Left hindlimb (tissue), 1 donor: Measurements from ENCODE around the gene TBR1.
A peak's percentile ranks its signal among the peaks of the same experiment; 100 is the strongest.

Experiments used
- DNase-seq: peaks from one replicate; pipeline ENCODE4 v3.0.0-alpha.2; 2018

TBR1 gene

DNA sequence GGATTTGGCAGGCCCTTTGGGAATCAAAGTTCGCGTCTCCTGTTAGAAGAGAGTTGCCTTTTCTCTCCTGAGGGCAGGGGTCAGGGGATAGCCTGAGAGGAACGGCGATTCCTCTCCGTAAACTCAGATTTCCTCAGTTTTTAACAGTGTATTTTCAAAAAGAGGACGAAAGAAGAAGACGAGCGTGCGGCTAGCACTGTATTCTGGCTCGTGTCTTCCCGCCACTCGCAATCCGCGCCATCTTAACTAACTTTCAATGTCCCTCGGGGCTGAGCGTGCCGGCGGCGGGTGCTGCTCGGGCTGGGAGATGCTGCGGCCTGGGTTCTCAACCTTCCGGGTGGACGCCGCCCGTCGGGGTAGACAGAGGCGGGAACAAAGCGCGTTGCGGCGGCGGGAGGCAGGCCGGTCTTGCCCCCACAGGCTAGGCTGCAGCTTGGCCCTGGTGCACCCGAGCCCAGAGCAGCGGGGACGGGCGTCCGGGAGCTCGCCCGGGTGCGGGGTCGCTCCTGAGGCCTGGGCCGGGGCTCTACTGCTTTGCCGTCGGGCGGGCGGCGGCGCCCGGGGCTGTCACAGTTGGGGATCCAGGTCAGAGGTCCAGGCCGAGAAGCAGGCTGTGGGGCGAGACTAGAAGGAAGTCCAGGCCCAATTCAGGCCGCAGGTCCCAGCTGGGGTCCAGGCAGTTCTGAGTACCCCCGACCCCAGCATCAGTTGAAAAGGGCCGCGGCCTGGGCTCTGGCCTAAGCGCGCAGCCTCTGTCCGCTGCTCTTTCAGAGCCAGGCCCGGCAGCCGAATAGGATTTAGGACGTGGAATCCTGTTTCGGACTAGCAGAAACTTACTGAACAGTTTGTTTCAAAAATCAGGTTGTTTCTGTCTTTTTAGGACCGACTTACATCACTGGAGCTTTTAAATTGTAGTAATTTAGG, 11.8 kb downstream of the TBR1 start:
- DNase-seq, result peak; percentile 38

GRCh38 chr2:161430386-161430785, 14.3 kb downstream of the TBR1 start:
- no peak for DNase-seq

GRCh38 chr2:161432107-161432506, 16.0 kb downstream of the TBR1 start:
- no peak for DNase-seq

- no peak for DNase-seq
These were observed 18.0 kb downstream of the TBR1 start for GRCh38 chr2:161434118-161434517.

- DNase-seq, result no peak
These were observed 20.3 kb downstream of the TBR1 start for GRCh38 chr2:161436411-161436810.

DNA sequence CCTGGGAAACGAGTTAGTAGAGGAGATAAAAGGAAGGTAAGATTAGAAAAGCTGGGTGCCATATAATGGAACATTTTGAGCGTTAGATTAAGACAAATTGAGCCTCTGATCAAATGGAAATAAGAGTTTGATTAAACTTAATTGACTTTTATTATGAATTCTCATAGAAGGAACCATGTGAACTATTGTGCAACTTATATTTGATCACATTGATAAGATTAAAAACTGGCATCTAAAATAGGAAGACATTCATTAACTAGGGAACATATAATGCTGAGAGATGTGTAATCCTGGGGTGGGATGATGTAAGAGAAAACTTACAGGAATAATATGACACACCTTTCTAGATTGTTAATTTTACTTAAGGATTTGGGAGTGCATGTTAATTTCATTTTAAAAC, 22.5 kb downstream of the TBR1 start:
- DNase-seq, result no peak

DNA sequence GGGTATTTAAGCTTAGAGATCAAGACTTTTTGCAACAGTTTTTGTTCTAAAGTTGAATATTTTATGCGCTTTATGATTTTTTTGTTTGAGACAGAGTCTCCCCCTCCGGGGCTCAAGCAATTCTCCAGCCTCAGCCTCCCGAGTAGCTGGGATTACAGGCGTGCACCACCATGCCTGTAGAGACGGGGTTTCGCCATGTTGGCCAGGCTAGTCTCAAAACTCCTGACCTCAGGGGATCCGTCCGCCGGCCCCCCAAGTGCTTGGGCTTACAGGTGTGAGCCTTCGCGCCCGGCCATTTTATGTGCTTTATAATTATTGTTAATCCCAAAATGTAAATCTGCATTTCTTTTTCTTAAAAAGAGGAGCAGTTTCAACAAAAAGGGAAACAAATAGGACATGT, 29.0 kb downstream of the TBR1 start:
- DNase-seq, result no peak

DNA sequence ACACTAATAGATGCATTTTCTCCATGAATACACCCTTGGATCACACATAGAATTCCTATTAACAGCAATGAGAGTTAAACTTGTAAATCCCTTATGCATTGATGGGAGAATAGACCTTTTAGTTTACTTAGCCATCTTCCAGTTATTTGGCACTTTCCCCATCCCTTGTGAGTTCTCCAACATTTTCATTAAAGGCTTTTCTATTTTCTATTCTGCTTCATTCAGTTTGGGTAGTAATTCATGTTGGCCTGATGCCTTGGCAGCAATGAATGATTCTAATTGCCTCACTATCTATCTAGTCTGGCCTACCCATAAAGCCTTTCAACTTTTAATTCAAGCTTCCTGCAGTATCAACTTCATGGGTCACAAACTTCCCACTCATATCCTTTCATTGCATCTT, 32.3 kb downstream of the TBR1 start:
- DNase-seq, result no peak

DNA sequence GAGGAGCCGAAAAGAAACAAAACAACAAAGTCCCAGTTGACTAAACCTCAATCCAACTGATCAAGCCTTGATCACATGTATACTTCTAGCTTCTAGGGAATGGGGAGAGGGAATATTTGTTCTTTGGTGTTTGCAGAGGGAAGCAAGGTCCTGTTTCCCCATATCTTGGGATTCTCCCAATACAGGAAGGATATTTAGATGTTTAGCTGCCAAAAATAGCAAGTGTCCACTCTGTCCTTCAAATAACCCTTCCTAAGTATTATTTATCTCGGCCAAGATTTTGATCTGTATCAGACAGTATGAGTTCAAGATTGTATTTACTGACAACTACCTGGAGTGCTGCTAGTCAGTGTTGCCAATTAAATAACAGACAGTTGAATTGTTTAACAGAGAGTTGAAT, 55.5 kb downstream of the TBR1 start:
- no peak for DNase-seq

- DNase-seq, result no peak
These were observed 58.8 kb downstream of the TBR1 start for GRCh38 chr2:161474920-161475319.
